Measurements from ENCODE around the gene KAZN.

Gene KAZN

GRCh38 chr1:14568716-14569355 is 29.6 kb upstream of the KAZN start:
- no peaks in the 10 kb centered on the region for H3K79me2 ChIP-seq (ENCODE audit: low read length)
- no peak for DNase-seq
- no peaks in the 10 kb centered on the region for H3K9me3 ChIP-seq (replicated peaks; ENCODE audit: insufficient read depth, low read length)
- no peak overlapping the region for H3K4me2 ChIP-seq (ENCODE audit: low read depth, low read length)
- H3F3A ChIP-seq (ENCODE audit: insufficient read depth, low read length) = no peaks in the 10 kb centered on the region
- no peak overlapping the region for H3K4me3 ChIP-seq (ENCODE audit: low read length)
- H3K36me3 ChIP-seq (replicated peaks; ENCODE audit: insufficient read depth, low read length) = no peaks in the 10 kb centered on the region
- no peaks in the 10 kb centered on the region for H4K20me1 ChIP-seq (ENCODE audit: insufficient read depth, low read length)
- no peak overlapping the region for H3K9ac ChIP-seq (ENCODE audit: low read length)
- H3K27ac ChIP-seq (ENCODE audit: low read length) = no peak overlapping the region
- no peak overlapping the region for H2AFZ ChIP-seq (ENCODE audit: low read length)
- TF ChIP-seq EZH2 (optimal IDR thresholded peaks at IDR 0.05; ENCODE audit: low read depth, low read length) (no peak), CTCF (IDR thresholded peaks at IDR 0.05; ENCODE audit: low read length) (no peak)
- H3K27me3 ChIP-seq (replicated peaks; ENCODE audit: insufficient read depth, low read length) = no peaks in the 10 kb centered on the region
- H3K9me2 ChIP-seq (replicated peaks; ENCODE audit: insufficient read depth, low read length) = no peaks in the 10 kb centered on the region
- no peaks in the 10 kb centered on the region for H3K4me1 ChIP-seq (ENCODE audit: low read length)

DNA sequence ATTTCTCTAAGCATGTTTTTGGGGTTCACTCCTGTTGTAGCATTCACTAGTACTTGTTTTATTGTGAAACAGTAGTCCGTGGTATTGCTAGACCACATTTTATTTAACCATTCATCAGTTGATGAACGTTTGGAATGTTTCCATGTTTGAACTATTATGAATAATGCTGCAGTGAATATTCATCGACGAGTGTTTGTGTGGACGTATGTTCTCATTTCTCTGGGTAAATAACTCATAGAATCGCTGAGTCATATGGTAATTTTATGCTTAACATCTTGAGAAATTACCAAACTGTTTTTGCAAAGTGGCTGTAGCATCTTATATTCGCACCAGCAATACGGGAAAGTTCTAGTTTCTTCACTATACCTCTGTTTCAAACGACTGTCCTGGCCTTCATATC is 28.0 kb upstream of the KAZN start:
- H3K4me3 ChIP-seq (ENCODE audit: low read length) = no peak overlapping the region
- H3K79me2 ChIP-seq (ENCODE audit: low read length) = no peaks in the 10 kb centered on the region
- TF ChIP-seq CTCF (IDR thresholded peaks at IDR 0.05; ENCODE audit: low read length) (no peak), EZH2 (optimal IDR thresholded peaks at IDR 0.05; ENCODE audit: low read depth, low read length) (no peak), EZH2phosphoT487 (IDR thresholded peaks at IDR 0.05; ENCODE audit: low read length) (no peak)
- H3K36me3 ChIP-seq (replicated peaks; ENCODE audit: insufficient read depth, low read length) = no peaks in the 10 kb centered on the region
- no peak overlapping the region for H3K4me2 ChIP-seq (ENCODE audit: low read depth, low read length)
- H2AFZ ChIP-seq (ENCODE audit: low read length) = no peak overlapping the region
- H3K4me1 ChIP-seq (ENCODE audit: low read length) = no peaks in the 10 kb centered on the region
- H3K27me3 ChIP-seq (replicated peaks; ENCODE audit: insufficient read depth, low read length) = no peaks in the 10 kb centered on the region
- no peak for DNase-seq
- no peaks in the 10 kb centered on the region for H3K9me3 ChIP-seq (replicated peaks; ENCODE audit: insufficient read depth, low read length)
- H3K27ac ChIP-seq (ENCODE audit: low read length) = no peak overlapping the region
- no peaks in the 10 kb centered on the region for H4K20me1 ChIP-seq (ENCODE audit: insufficient read depth, low read length)
- H3F3A ChIP-seq (ENCODE audit: insufficient read depth, low read length) = no peaks in the 10 kb centered on the region
- no peak overlapping the region for H3K9ac ChIP-seq (ENCODE audit: low read length)
- no peaks in the 10 kb centered on the region for H3K9me2 ChIP-seq (replicated peaks; ENCODE audit: insufficient read depth, low read length)

GRCh38 chr1:14571810-14572767 is 26.4 kb upstream of the KAZN start:
- H3K36me3 ChIP-seq (replicated peaks; ENCODE audit: insufficient read depth, low read length) = no peaks in the 10 kb centered on the region
- H4K20me1 ChIP-seq (ENCODE audit: insufficient read depth, low read length) = no peaks in the 10 kb centered on the region
- H3K4me2 ChIP-seq (ENCODE audit: low read depth, low read length) = no peak overlapping the region
- H3K27ac ChIP-seq (ENCODE audit: low read length) = no peak overlapping the region
- H2AFZ ChIP-seq (ENCODE audit: low read length) = no peak overlapping the region
- no peak for TF ChIP-seq EZH2 (optimal IDR thresholded peaks at IDR 0.05; ENCODE audit: low read depth, low read length)
- no peak for TF ChIP-seq EZH2phosphoT487 (IDR thresholded peaks at IDR 0.05; ENCODE audit: low read length)
- TF ChIP-seq CTCF (IDR thresholded peaks at IDR 0.05; ENCODE audit: low read length) = no peak
- DNase-seq = no peak
- no peaks in the 10 kb centered on the region for H3K9me2 ChIP-seq (replicated peaks; ENCODE audit: insufficient read depth, low read length)
- H3K27me3 ChIP-seq (replicated peaks; ENCODE audit: insufficient read depth, low read length) = no peaks in the 10 kb centered on the region
- no peak overlapping the region for H3K9ac ChIP-seq (ENCODE audit: low read length)
- no peaks in the 10 kb centered on the region for H3F3A ChIP-seq (ENCODE audit: insufficient read depth, low read length)
- no peak overlapping the region for H3K4me3 ChIP-seq (ENCODE audit: low read length)
- no peaks in the 10 kb centered on the region for H3K9me3 ChIP-seq (replicated peaks; ENCODE audit: insufficient read depth, low read length)
- H3K79me2 ChIP-seq (ENCODE audit: low read length) = no peaks in the 10 kb centered on the region
- no peaks in the 10 kb centered on the region for H3K4me1 ChIP-seq (ENCODE audit: low read length)

Data from MM.1S (cell line).